Left ventricle myocardium inferior (tissue), 1 donor: ENCODE results near the gene KLHL35. TPM values are rescaled to one million over a fixed set of nuclear protein-coding genes. Genes with fewer than 3 reads are reported as not detected.

Experiments
- DNase-seq: peaks from one replicate; pipeline ENCODE4 v3.0.0-alpha.2; 2020
- H3K27ac ChIP-seq: fragments of 200-600 bp; replicated peaks from 2 replicates; pipeline ENCODE4 v1.8.0; 2021
- H3K27me3 ChIP-seq: fragments of 200-600 bp; 2 replicates; pipeline ENCODE4 v1.8.0; 2021; ENCODE audit warnings: low read depth
- H3K36me3 ChIP-seq: fragments of 200-600 bp; 2 replicates; pipeline ENCODE4 v1.8.0; 2021
- H3K4me1 ChIP-seq: fragments of 200-600 bp; 2 replicates; pipeline ENCODE4 v1.8.0; 2021
- H3K4me3 ChIP-seq: fragments of 200-600 bp; 2 replicates; pipeline ENCODE4 v1.8.0; 2021; ENCODE audit warnings: mild to moderate bottlenecking, moderate library complexity
- H3K9me3 ChIP-seq: fragments of 200-600 bp; replicated peaks from 2 replicates; pipeline ENCODE4 v1.8.0; 2021
- CTCF ChIP-seq: fragments of 200-600 bp; IDR thresholded peaks from 2 replicates; pipeline ENCODE4 v1.8.0; 2021; ENCODE audit warnings: antibody characterized with exemption, mild to moderate bottlenecking, borderline replicate concordance
- intact Hi-C: fragments of 100-400 bp; cut with micrococcal nuclease; formaldehyde crosslinking; loops from one replicate; pipeline ENCODE4 v1.11.0; 2022
- total RNA-seq: library from RNA; stranded (reverse); fragmentation: NEBNext Ultra II Directional; extraction: Animal tissue kit (Norgen Biotek cat#: 25700); gene quantifications from one replicate; pipeline ENCODE4 v1.2.1, GENCODE V29; 2021
- donor health status: DM: no; HTN: yes; CAD: no; lungs with severe emphysema.

Gene KLHL35
- total RNA-seq, 1 donor from 2014 or later: 0.74 TPM

- no peak overlapping the region for H3K4me3 ChIP-seq
- peak overlapping the region; percentile 23 for H3K27ac ChIP-seq
- no peaks in the 10 kb centered on the region for H3K36me3 ChIP-seq
- TF ChIP-seq CTCF: no peak
- no peaks in the 10 kb centered on the region for H3K9me3 ChIP-seq
- H3K4me1 ChIP-seq: peaks cover 68% of the 10 kb centered on the region
- intact Hi-C loops: no loop called here
- H3K27me3 ChIP-seq: no peaks in the 10 kb centered on the region
- DNase-seq: no peak
Measured at GRCh38 chr11:75478783-75479596, 46.0 kb upstream of the KLHL35 start.

GRCh38 chr11:75477614-75477935 is 44.6 kb upstream of the KLHL35 start:
- H3K4me3 ChIP-seq: no peak overlapping the region
- no peaks in the 10 kb centered on the region for H3K9me3 ChIP-seq
- no peaks in the 10 kb centered on the region for H3K36me3 ChIP-seq
- no peak for DNase-seq
- TF ChIP-seq CTCF: no peak
- peaks cover 62% of the 10 kb centered on the region for H3K4me1 ChIP-seq
- intact Hi-C loops: no loop called here
- H3K27me3 ChIP-seq: no peaks in the 10 kb centered on the region
- H3K27ac ChIP-seq: peak overlapping the region; percentile 70

DNA sequence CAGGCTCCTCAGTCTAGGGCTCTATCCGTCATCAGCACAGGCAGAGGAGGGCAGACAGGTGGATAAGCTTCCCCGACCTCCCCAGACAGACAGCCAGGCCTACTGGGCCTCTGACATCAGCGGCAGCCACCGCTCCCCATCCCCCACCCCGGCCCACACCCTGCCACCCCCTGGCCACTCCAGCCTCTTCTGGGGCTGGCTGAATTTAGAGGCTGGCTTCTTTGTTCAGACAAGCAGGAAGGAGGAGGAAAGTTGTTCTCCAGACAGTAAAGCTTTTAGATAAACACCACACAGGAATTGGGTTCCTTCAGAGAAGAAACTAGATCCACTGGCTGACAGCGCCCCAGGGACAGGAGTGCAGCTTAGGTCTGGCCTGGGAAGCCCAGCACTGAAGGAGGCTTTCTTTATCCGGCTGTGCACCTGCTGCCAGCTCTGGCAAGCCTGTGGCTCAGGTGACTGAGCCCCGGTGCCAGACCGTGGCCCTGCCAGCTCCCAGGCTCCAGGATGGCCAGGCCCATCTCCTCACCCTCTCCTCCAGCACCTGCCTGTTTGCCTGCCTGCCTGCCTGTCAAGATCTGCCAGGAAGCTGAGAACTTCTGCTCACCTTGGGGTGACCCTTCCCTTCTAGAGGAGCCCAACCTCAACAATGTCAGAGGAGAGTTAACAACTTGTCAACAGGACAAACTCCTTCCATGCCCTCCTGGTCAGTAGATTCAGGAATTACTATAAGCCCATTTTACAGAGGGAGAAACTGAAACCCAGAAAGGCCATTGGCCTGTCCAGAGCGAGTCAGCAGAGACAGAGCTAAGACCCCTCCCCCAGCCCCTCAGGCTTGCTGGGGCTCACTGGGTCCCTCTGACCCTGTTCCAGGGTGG is 44.0 kb upstream of the KLHL35 start:
- Histone ChIP-seq H3K9me3 (no peaks in the 10 kb centered on the region), H3K4me1 (peaks cover 62% of the 10 kb centered on the region), H3K36me3 (no peaks in the 10 kb centered on the region), H3K27me3 (no peaks in the 10 kb centered on the region), H3K4me3 (no peak overlapping the region), H3K27ac (peak overlapping the region; percentile 70)
- DNase-seq: peak; percentile 54
- intact Hi-C loops: no loop called here
- no peak for TF ChIP-seq CTCF

GRCh38 chr11:75475767-75476650 is 43.0 kb upstream of the KLHL35 start:
- H3K36me3 ChIP-seq: no peaks in the 10 kb centered on the region
- intact Hi-C loops: no loop called here
- H3K4me3 ChIP-seq: peak overlapping the region; percentile 30
- no peak for TF ChIP-seq CTCF
- H3K27ac ChIP-seq: peak overlapping the region; percentile 70
- peaks cover 59% of the 10 kb centered on the region for H3K4me1 ChIP-seq
- DNase-seq: peak; percentile 45
- H3K9me3 ChIP-seq: no peaks in the 10 kb centered on the region
- H3K27me3 ChIP-seq: no peaks in the 10 kb centered on the region
